HEK293 (cell line): ENCODE measurements around the gene L3MBTL4.

Experiments used
- CTCF ChIA-PET: fragments of 350-600 bp; formaldehyde crosslinking; extraction: SDS; loops from one replicate; lab custom pipeline; 2021; ENCODE audit warnings: antibody characterized with exemption; lab: Yijun Ruan, JAX
- POLR2A ChIA-PET: fragments of 300-600 bp; formaldehyde crosslinking; extraction: SDS; loops from one replicate; lab custom pipeline; 2020; ENCODE audit warnings: antibody characterized with exemption, inconsistent platforms; lab: Yijun Ruan, JAX
- H3K27ac ChIP-seq: fragments of 200-500 bp; sonication (Bioruptor generic); 2 replicates; pipeline ENCODE4 v1.5.1; 2014; ENCODE audit warnings: low read depth, low read length, control low read depth, inconsistent platforms; ENCODE audit errors: extremely low read depth
- H3K36me3 ChIP-seq, 2 experiments: fragments of 200-500 bp in 1 of 2; sonication (Bioruptor generic) in 1 of 2; 1 replicate in 1 of 2; 2 replicates in 1 of 2; pipeline ENCODE4 v1.5.1; 2014 to 2017; ENCODE audit warnings: inconsistent platforms in 2 of 2, low read length in 2 of 2; ENCODE audit not compliant: control insufficient read depth in 2 of 2, insufficient read depth in 1 of 2
- H3K4me1 ChIP-seq: fragments of 200-500 bp; sonication (Bioruptor generic); 2 replicates; pipeline ENCODE4 v1.5.1; 2014; ENCODE audit warnings: mild to moderate bottlenecking, low read length, inconsistent platforms; ENCODE audit not compliant: control insufficient read depth, insufficient read depth
- H3K4me3 ChIP-seq: 2 replicates; pipeline ENCODE4 v1.5.1; 2011; ENCODE audit warnings: low read depth, mild to moderate bottlenecking, control low read depth, low read length, moderate library complexity
- H3K9me3 ChIP-seq: fragments of 200-500 bp; sonication (Bioruptor generic); 2 replicates; pipeline ENCODE4 v1.5.1; 2014; ENCODE audit warnings: low read depth, low read length, inconsistent platforms; ENCODE audit not compliant: control insufficient read depth, insufficient read depth
- GLI4 ChIP-seq: fragments of 450-650 bp; formaldehyde crosslinking; IDR thresholded peaks from 2 replicates; pipeline ENCODE4 v1.5.1; 2016; ENCODE audit warnings: missing biosample characterization, missing genetic modification characterization
- HOXA7 ChIP-seq: sonication (generic); formaldehyde crosslinking; IDR thresholded peaks from 2 replicates; pipeline ENCODE4 v1.8.1; 2022; ENCODE audit warnings: missing genetic modification reagents, borderline replicate concordance
- KLF1 ChIP-seq: fragments of 450-650 bp; formaldehyde crosslinking; IDR thresholded peaks from 2 replicates; pipeline ENCODE4 v1.5.1; 2016; ENCODE audit warnings: missing biosample characterization, missing genetic modification characterization
- KLF10 ChIP-seq: fragments of 450-650 bp; IDR thresholded peaks from 2 replicates; pipeline ENCODE4 v1.5.1; 2018; ENCODE audit warnings: missing biosample characterization, mild to moderate bottlenecking, missing genetic modification characterization
- MZF1 ChIP-seq: fragments of 450-650 bp; formaldehyde crosslinking; IDR thresholded peaks from 2 replicates; pipeline ENCODE4 v1.5.1; 2017; ENCODE audit warnings: missing biosample characterization, missing genetic modification characterization, borderline replicate concordance
- SCRT2 ChIP-seq: fragments of 450-650 bp; formaldehyde crosslinking; IDR thresholded peaks from 2 replicates; pipeline ENCODE4 v1.5.1; 2016; ENCODE audit warnings: missing biosample characterization, missing genetic modification characterization
- SP7 ChIP-seq: fragments of 450-650 bp; formaldehyde crosslinking; IDR thresholded peaks from 2 replicates; pipeline ENCODE4 v1.5.1; 2016; ENCODE audit warnings: missing biosample characterization, missing genetic modification characterization
- YY1 ChIP-seq: fragments of 450-650 bp; formaldehyde crosslinking; IDR thresholded peaks from 2 replicates; pipeline ENCODE4 v1.5.1; 2018; ENCODE audit warnings: missing biosample characterization, missing genetic modification characterization
- ZBTB1 ChIP-seq: fragments of 450-650 bp; formaldehyde crosslinking; IDR thresholded peaks from 2 replicates; pipeline ENCODE4 v1.5.1; 2016; ENCODE audit warnings: missing biosample characterization, missing genetic modification characterization
- ZFP41 ChIP-seq: fragments of 450-650 bp; formaldehyde crosslinking; IDR thresholded peaks from 2 replicates; pipeline ENCODE4 v1.5.1; 2016; ENCODE audit warnings: missing biosample characterization, missing genetic modification characterization, borderline replicate concordance
- ZNF121 ChIP-seq: fragments of 450-650 bp; formaldehyde crosslinking; IDR thresholded peaks from 2 replicates; pipeline ENCODE4 v1.5.1; 2016; ENCODE audit warnings: missing biosample characterization, missing genetic modification characterization
- ZNF132 ChIP-seq: fragments of 450-650 bp; formaldehyde crosslinking; IDR thresholded peaks from 2 replicates; pipeline ENCODE4 v1.5.1; 2017; ENCODE audit warnings: missing biosample characterization, missing genetic modification characterization, borderline replicate concordance
- ZNF23 ChIP-seq: fragments of 450-650 bp; formaldehyde crosslinking; IDR thresholded peaks from 2 replicates; pipeline ENCODE4 v1.5.1; 2016; ENCODE audit warnings: missing biosample characterization, missing genetic modification characterization, borderline replicate concordance
- ZNF324 ChIP-seq: fragments of 450-650 bp; formaldehyde crosslinking; IDR thresholded peaks from 2 replicates; pipeline ENCODE4 v1.5.1; 2016; ENCODE audit warnings: missing biosample characterization, missing genetic modification characterization
- ZNF423 ChIP-seq: fragments of 450-650 bp; formaldehyde crosslinking; IDR thresholded peaks from 2 replicates; pipeline ENCODE4 v1.5.1; 2016; ENCODE audit warnings: missing biosample characterization, missing genetic modification characterization
- ZNF521 ChIP-seq: fragments of 450-650 bp; formaldehyde crosslinking; IDR thresholded peaks from 2 replicates; pipeline ENCODE4 v1.5.1; 2017; ENCODE audit warnings: missing biosample characterization, mild to moderate bottlenecking, missing genetic modification characterization
- ZNF548 ChIP-seq: fragments of 450-650 bp; formaldehyde crosslinking; IDR thresholded peaks from 2 replicates; pipeline ENCODE4 v1.5.1; 2016; ENCODE audit warnings: missing biosample characterization, missing genetic modification characterization
- ZNF560 ChIP-seq: fragments of 450-650 bp; formaldehyde crosslinking; IDR thresholded peaks from 2 replicates; pipeline ENCODE4 v1.5.1; 2017; ENCODE audit warnings: missing biosample characterization, missing genetic modification characterization, borderline replicate concordance
- ZNF621 ChIP-seq: fragments of 450-650 bp; formaldehyde crosslinking; IDR thresholded peaks from 2 replicates; pipeline ENCODE4 v1.5.1; 2017; ENCODE audit warnings: missing biosample characterization, missing genetic modification characterization
- ZNF670 ChIP-seq: fragments of 450-650 bp; formaldehyde crosslinking; IDR thresholded peaks from 2 replicates; pipeline ENCODE4 v1.5.1; 2016; ENCODE audit warnings: missing biosample characterization, missing genetic modification characterization, low read depth
- ZNF701 ChIP-seq: fragments of 450-650 bp; formaldehyde crosslinking; IDR thresholded peaks from 2 replicates; pipeline ENCODE4 v1.5.1; 2016; ENCODE audit warnings: missing biosample characterization, missing genetic modification characterization
- TF ChIP-seq, protein P1 (sequence below): fragments of 450-650 bp; formaldehyde crosslinking; IDR thresholded peaks from 2 replicates; pipeline ENCODE4 v1.5.1; 2016; ENCODE audit warnings: missing biosample characterization, missing genetic modification characterization
- TF ChIP-seq, protein P2 (sequence below): fragments of 450-650 bp; formaldehyde crosslinking; conservative IDR thresholded peaks from 2 replicates; pipeline ENCODE4 v1.5.1; 2016; ENCODE audit warnings: low read depth, missing biosample characterization, missing genetic modification characterization

L3MBTL4 gene

DNA sequence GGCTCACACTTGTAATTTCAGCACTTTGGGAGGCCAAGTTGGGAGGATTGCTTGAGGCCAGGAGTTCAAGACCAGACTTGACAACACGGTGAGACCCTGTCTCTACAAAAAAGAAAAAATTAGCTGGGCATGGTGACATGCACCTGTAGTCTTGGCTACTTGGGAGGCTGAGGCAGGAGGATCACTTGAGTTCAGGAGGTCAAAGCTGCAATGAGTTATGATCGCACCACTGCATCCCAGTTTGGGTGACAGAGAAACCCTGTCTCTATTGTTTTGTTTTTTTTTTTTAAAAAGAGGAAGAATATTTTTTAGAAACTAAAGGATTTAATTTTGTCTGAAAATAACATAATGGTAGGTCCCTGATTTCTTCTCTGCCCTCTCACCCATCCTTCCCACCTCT lies 440.0 kb downstream of the L3MBTL4 start (continued):
- TF ChIP-seq, protein P1, sequence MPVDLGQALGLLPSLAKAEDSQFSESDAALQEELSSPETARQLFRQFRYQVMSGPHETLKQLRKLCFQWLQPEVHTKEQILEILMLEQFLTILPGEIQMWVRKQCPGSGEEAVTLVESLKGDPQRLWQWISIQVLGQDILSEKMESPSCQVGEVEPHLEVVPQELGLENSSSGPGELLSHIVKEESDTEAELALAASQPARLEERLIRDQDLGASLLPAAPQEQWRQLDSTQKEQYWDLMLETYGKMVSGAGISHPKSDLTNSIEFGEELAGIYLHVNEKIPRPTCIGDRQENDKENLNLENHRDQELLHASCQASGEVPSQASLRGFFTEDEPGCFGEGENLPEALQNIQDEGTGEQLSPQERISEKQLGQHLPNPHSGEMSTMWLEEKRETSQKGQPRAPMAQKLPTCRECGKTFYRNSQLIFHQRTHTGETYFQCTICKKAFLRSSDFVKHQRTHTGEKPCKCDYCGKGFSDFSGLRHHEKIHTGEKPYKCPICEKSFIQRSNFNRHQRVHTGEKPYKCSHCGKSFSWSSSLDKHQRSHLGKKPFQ (tag by site-specific recombination): no peak
- TF ChIP-seq ZNF324: no peak
- no peak for TF ChIP-seq HOXA7

DNA sequence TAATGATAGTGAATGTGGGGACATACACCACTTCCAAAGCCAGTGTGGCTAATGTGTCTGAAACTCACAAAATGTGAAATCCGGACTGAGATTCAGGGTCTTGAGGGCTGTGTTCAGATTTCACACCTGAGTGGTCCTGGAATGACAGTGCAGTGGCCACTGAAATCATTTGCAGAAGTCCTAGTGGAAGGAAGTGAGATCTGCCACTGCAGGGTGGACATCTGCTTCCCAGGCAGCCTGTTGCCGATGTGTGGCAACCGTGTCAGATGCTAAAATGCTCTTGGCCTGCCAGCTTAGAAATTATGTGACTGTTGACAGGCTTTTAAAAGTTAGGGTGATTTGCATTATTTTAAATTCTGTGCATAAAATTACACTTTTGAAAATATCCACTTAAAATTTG lies 441.6 kb downstream of the L3MBTL4 start:
- POLR2A ChIA-PET: no interaction called here
- Histone ChIP-seq H3K36me3 (no peaks in the 10 kb centered on the region), H3K4me1 (no peaks in the 10 kb centered on the region), H3K9me3 (no peaks in the 10 kb centered on the region), H3K27ac (no peak overlapping the region), H3K4me3 (no peak overlapping the region)
- TF ChIP-seq ZNF521 (tag by site-specific recombination) (no peak), ZNF423 (tag by site-specific recombination) (no peak), ZNF701 (no peak), GLI4 (no peak)
- TF ChIP-seq, protein P2, sequence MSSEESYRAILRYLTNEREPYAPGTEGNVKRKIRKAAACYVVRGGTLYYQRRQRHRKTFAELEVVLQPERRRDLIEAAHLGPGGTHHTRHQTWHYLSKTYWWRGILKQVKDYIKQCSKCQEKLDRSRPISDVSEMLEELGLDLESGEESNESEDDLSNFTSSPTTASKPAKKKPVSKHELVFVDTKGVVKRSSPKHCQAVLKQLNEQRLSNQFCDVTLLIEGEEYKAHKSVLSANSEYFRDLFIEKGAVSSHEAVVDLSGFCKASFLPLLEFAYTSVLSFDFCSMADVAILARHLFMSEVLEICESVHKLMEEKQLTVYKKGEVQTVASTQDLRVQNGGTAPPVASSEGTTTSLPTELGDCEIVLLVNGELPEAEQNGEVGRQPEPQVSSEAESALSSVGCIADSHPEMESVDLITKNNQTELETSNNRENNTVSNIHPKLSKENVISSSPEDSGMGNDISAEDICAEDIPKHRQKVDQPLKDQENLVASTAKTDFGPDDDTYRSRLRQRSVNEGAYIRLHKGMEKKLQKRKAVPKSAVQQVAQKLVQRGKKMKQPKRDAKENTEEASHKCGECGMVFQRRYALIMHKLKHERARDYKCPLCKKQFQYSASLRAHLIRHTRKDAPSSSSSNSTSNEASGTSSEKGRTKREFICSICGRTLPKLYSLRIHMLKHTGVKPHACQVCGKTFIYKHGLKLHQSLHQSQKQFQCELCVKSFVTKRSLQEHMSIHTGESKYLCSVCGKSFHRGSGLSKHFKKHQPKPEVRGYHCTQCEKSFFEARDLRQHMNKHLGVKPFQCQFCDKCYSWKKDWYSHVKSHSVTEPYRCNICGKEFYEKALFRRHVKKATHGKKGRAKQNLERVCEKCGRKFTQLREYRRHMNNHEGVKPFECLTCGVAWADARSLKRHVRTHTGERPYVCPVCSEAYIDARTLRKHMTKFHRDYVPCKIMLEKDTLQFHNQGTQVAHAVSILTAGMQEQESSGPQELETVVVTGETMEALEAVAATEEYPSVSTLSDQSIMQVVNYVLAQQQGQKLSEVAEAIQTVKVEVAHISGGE (tag by site-specific recombination): no peak
- CTCF ChIA-PET: interaction anchor here (0.6 kb wide), 1 partner anchor 122 kb away, joined by 3 read pairs; no protein-coding TSS in a partner anchor

DNA sequence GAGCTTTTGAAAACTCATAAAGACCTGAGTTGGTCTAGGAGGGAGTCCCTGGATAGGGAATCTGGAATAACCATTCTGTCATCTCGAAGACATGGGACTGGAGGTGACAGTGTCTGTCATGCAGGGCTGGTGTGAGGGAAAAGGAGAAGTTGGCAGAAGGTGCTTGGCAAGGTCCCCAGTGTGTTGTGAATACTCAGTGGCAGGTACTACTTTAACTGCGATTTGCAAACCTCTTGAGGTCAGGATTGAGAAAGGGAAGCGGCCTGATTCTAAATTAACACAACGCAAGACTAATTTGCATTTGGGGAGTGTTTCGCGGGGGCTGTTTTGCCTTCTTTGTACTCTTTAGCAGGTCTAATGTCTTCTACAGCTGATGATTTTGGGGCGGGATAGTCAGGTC lies 442.4 kb downstream of the L3MBTL4 start:
- no peak for TF ChIP-seq ZNF621 (tag by site-specific recombination)
- TF ChIP-seq ZNF560 (tag by site-specific recombination): no peak
- TF ChIP-seq KLF10 (tag by site-specific recombination): no peak
- no peak for TF ChIP-seq SCRT2 (tag by site-specific recombination)
- no peak for TF ChIP-seq ZBTB1
- no peak for TF ChIP-seq YY1
- no peak for TF ChIP-seq ZNF548 (tag by site-specific recombination)
- TF ChIP-seq ZNF132: no peak
- no peak for TF ChIP-seq ZNF121 (tag by site-specific recombination)
- TF ChIP-seq ZNF670: no peak
- TF ChIP-seq MZF1: no peak
- TF ChIP-seq ZNF23 (tag by site-specific recombination): no peak
- TF ChIP-seq SP7 (tag by site-specific recombination): no peak
- no peak for TF ChIP-seq ZFP41 (tag by site-specific recombination)
- TF ChIP-seq KLF1 (tag by site-specific recombination): no peak
- TF ChIP-seq, all 188 proteins: peak for 0
- CTCF ChIA-PET: interaction anchor here (0.6 to 1.4 kb wide), 2 partner anchors 11 to 121 kb away, joined by 3 to 5 read pairs; no protein-coding TSS in a partner anchor

More for the DNA sequence above, 442.4 kb downstream of the L3MBTL4 start:
- no peaks in the 10 kb centered on the region for H3K36me3 ChIP-seq
- no peak overlapping the region for H3K4me3 ChIP-seq
- no peaks in the 10 kb centered on the region for H3K9me3 ChIP-seq
- no peak overlapping the region for H3K27ac ChIP-seq
- no peaks in the 10 kb centered on the region for H3K4me1 ChIP-seq
- POLR2A ChIA-PET: interaction anchor here (1.2 kb wide), 1 partner anchor 1157 kb away, joined by 3 read pairs; no protein-coding TSS in a partner anchor
